ENCODE data around the gene FBXL19.
"Not testable (repeated sequence)": the region's sequence is repeated elsewhere in the genome, so short reads cannot be mapped to it uniquely, and the experiment has no call there.

The FBXL19 gene

DNA sequence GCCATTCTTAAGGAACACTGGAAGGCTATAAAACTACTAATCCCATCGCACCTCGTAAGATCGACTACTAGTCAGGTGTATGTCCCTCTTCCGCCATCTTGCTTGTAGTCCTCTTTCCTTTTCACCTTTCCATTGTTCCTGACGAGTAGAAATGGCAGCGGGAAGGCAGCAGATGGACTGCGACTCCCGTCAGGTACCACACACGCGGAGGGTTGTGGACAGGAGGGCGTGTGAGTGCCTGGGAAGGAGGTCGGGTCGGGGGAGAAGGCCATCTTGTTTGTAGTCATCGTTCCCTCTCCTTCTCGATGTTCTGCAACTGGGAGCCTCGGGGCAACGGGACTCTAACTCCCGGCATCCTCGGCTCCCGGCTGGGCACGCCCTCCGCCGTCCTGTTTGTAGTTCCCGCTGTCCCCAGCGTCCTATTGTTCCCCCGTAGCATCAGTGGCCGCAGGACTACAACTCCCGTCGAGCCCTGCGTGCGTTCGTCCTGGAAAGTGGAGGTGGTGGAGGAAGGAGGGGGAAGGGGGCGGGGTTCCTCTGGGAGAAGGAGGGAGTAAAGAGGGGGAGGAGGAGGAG lies 324 bp upstream of the FBXL19 start:
- DNase-seq, result peak; percentile 100

DNA sequence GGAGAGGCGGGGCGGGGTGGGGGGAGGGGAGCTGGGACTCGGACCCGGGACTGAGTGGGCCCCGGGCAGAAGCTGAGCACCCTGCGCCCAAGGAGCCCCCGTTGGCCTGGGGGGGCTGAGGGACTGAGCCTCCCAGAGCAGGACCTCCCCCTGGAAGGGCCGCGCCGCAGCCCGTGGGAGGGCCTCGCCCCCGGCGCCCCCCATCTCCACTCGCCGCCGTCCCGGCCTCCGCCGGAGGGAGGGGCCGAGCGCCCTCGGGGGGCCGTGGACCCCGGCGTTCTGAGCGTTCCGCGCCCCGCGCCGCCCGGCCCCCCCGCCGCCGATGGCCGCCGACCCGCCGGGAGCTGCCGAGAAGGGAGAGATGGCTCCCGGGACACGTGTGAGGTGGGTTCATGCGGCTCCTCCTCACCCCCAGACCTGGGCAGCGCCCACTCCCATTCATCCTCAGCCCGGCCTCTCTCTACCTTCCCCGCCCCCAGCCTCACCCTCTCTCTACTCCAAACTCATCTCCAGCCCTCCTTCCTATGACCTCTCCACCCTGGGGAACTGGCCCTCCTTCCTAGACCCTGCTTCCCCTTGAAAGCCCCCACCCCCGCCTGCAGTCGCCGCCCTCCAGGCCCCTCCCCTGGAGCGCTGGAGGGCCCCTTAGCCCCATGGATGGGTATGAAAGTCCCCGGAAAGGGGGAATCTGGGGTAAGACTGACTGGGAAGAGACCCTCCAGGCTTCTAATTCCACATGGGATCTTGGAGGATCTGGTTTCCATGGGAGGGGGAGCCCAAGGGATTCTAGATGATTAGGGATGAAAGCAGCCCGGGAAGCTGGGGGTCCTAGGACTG lies 922 bp downstream of the FBXL19 start:
- DNase-seq, result peak; percentile 44

DNA sequence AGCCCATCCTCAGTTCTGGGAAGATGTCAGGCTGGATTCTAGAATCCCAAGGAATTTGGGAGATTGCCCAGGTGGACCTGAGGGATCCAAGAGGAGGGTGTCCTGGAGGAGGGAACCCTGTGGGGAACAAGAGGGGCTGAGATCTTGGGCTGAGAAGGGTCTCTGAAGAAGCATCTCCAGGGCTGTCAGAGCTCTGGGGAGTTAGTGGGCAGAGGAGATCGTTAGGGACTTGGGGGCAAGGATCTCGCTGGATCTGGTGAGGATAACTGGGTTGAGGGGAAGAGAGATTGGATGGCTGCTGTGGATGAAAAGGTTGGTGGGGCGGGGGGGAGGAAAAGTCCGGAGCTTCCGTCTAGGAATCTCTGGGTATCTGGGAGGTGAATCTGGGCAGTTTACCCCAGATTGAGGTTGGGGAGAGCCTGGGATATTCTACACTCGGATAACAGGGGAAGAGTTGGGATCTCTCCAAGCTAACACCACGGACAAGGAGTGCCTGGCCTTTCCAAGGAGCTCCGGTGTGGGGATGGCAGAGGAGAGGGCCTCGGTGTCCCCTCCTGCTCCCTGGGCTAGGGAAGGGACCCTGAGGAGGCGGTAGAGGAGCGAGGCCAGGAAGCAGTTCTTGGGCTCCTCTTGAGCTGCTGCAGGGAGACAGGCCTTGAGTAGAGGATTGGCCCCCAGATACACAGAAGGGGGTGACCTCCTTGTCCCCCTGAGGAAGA lies 1.7 kb downstream of the FBXL19 start:
- no peak for DNase-seq

GRCh38 chr16:30925632-30925987 lies 2.2 kb downstream of the FBXL19 start:
- no peak for DNase-seq

GRCh38 chr16:30925995-30926811 lies 2.8 kb downstream of the FBXL19 start:
- DNase-seq, result no peak

DNA sequence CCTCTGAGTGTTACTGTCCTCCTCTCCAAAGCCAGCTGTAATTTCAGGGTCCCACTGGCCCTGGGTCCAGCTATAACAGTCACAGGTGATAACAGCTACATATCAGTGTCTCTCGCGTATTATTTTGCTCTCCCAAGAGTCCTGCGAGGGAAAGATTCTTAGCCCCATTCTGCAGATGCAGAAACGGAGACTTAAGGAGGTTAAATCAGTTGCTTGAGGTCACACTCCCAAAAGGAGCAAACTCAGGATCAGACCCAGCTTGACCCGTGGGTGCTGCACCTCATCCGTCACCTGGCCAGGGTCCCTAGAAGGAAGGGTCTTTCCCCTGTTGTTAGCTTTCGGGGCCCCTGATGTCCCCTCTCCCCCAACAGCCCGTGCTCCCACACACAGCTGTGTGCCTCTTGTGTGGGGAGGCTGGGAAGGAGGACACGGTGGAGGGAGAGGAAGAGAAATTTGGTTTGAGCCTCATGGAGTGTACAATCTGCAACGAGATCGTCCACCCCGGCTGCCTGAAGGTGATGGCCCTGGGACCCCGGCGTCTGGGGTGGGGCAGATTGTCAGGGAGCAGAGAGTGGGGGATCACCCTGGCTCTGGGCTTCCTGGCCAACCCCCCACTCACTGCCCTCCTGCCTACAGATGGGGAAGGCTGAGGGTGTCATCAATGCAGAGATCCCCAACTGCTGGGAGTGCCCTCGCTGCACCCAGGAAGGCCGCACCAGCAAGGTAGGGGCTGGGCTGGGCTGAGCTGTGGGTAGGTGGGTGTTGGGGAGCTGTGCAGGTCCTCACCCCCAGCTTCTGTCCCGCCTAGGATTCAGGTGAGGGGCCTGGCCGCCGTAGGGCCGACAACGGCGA lies 3.8 kb downstream of the FBXL19 start:
- no peak for DNase-seq

DNA sequence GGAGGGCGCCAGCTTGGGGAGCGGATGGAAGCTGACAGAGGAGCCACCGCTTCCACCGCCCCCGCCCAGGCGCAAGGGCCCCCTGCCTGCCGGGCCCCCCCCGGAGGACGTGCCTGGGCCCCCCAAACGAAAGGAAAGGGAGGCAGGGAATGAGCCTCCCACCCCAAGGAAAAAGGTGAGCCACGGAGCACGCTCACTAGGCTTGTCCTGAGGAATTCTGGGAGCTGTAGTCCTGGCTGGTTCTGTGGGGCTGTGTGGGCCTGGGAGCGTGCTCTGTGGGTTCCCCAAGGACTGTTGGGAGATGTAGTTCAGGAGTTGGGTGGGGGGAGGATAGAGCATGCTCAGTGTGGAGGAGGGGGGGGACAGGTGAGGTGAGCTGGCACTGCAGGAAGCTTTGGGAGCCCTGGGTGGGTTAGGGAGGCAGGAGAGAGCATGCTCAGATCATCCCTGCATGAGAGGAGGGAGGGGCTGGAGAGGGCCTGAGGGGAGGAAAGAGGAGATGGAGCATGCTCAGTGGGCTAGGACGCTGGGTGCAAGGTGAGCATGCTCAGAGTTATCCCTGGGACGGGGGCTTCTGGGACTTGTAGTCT lies 4.5 kb downstream of the FBXL19 start:
- peak; percentile 91 for DNase-seq

DNA sequence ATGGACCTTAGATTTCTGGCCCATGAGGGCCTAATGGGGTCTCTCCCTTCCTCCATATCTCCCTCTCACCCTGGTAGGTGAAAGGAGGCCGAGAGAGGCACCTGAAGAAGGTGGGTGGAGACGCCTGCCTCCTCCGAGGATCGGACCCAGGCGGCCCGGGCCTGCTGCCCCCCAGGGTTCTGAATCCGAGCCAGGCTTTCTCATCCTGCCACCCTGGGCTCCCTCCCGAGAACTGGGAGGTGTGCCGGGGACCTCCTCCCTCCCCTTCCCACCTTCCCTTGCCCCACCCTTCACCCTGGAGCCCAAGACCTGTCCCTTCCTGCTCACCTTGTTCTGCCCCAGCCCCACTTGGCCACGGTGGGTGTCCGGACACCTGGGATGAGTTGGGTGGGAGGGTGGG lies 5.0 kb downstream of the FBXL19 start:
- DNase-seq, result no peak

DNA sequence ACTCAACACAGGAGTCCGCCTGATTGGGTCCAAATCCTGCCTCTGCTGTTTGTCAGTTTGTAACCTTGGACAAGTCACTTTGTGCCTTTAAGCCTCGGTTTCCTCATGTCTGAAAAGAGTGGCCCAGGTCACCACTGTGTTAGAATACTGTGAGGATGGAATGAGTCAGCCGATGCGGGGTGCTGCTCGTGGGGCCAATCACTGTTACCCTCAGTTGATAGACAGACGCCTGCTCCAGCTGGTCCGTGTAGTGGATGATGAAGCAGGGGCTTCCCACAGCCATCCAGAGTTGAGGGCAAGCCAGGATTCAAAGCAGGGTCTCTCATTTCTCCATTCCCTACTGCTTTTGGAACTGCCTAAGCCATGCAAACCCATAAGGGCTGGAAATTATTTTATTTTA lies 5.8 kb downstream of the FBXL19 start:
- no peak for DNase-seq

DNA sequence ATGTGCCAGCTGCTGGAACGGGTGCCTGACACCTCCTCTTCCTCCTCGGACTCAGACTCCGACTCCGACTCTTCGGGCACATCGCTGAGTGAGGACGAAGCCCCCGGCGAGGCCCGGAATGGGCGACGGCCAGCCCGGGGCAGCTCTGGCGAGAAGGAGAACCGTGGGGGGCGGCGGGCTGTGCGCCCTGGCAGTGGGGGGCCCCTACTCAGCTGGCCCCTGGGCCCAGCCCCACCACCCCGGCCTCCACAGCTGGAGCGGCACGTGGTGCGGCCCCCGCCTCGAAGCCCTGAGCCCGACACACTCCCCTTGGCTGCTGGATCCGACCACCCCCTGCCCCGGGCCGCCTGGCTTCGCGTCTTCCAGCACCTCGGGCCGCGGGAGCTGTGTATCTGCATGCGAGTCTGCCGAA lies 6.8 kb downstream of the FBXL19 start:
- no peak for DNase-seq

- no peak for DNase-seq
These were observed 7.8 kb downstream of the FBXL19 start for GRCh38 chr16:30931068-30931650.

- peak; percentile 60 for DNase-seq
These were observed 11.6 kb downstream of the FBXL19 start for GRCh38 chr16:30934827-30935557.

DNA sequence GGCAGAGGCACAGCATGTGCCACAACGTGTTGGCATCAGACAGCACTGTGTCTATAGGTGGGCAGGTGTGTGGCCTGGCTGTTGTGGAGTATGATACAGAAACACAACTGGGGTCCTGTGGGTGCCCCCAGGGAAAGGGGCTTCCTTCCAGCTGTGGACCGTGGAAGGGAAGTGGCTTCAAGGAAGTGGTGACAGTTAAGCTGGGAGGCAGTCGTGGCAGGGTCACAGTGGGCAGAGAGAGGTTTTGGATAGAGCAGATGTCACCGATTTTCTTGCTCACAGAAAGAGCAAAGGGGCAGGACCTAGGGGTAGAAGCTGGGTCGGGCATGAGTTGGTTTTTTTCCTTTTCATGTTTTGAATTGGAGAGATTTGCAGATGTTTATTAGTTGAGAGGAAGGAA lies 14.3 kb downstream of the FBXL19 start:
- DNase-seq, result no peak

DNA sequence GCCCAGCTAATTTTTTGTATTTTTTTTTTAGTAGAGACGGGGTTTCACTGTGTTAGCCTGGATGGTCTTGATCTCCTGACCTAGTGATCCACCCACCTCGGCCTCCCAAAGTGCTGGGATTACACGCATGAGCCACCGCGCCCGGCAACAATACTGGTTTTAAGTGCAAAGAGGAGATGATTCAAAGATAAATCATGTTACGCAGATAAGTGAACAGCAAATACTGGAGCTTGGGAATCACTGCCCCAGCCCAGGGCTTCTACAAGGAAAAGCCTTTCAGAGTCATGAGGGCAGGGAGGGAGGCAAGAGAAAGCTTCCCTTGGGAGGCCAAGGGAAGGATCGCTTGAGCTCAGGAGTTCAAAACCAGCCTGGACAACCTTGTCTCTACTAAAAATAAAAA lies 16.2 kb downstream of the FBXL19 start:
- DNase-seq, result not testable (repeated sequence)

DNA sequence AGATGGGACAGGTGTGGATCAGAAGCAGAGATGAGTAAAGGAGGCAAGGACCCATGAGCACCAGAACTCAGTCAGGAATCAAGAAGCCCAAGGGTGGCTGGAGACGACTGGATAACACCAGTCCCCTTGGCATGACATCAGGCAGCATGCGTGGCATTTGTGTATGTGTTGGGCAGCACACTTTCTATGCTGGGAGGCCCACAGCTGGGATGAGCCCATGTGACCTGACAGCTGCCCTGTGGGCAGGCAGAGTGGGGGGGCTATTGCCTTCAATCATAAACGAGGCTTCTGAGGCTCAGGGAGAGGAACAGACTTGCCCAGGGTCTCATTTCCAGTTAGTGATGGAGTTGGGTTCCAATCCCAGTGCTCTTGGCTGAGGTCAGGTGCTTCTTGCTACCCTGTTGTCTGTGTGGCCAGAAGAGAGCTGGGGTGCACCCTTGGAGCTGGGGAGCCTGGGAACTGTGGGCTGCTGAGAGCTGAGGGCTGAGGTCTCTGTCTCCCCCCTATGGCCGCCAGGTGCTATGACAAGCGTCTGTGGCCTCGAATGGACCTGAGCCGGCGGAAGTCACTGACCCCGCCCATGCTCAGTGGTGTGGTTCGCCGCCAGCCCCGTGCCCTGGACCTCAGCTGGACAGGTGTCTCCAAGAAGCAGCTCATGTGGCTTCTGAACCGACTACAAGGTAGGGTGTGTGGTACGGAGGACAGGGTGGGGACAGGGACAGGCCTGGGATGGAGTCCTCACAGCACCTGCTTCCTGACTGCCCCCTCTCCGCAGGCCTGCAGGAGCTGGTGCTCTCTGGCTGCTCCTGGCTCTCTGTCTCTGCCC lies 18.4 kb downstream of the FBXL19 start:
- DNase-seq, result peak; percentile 82

DNA sequence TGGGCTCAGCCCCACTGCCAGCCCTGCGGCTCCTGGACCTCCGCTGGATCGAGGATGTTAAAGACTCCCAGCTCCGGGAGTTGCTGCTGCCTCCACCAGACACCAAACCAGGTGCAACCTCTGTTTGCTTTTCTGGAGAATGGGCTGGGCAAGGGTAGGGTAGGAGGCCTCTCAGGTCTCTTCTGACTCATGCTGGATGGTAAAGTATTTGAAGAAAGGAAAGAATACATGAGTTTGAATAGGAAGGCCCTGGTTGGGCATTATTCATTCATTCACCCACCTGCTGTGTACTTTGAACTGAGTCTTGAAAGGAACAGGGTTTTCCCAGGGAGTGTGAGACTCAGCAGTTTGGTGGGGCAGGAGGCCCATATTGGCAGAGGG lies 19.0 kb downstream of the FBXL19 start:
- no peak for DNase-seq

- DNase-seq, result no peak
These were observed 21.0 kb downstream of the FBXL19 start for GRCh38 chr16:30944352-30944751.

DNA sequence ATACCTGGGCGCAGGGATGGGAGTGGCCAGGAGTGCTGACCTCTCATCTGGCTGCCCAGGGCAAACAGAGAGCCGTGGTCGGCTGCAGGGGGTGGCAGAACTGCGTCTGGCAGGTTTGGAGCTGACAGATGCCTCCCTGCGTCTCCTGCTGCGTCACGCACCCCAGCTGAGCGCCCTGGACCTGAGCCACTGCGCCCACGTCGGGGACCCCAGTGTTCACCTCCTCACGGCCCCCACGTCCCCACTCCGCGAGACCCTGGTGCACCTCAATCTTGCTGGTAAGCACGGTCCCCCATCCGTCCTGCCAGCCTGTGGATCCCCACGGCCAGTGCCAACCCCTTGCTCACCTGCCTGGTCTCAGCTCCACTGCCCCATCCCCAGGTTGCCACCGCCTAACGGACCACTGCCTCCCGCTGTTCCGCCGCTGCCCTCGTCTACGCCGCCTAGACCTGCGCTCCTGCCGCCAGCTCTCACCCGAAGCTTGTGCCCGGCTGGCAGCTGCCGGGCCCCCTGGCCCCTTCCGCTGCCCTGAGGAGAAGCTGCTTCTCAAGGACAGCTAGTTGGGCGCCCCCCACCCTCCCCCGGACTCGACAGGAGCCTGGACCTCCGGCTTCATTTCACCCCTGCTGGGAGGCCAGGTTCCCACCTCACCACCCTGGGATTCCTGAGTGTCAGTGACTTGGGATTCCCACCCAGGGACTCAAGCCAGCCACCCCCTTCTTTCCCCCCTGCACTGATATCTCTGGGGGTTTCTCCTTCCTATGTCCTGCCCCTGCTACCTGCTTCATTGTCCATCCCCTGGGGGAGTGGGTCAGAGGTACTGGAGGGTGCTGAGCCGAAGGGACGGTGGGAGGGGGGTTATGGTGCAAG lies 23.5 kb downstream of the FBXL19 start:
- DNase-seq, result no peak

- DNase-seq, result no peak
These were observed 24.1 kb downstream of the FBXL19 start for GRCh38 chr16:30947541-30947858.

Data from eye (tissue), 1 donor.